Measurements from ENCODE around the gene CFHR2.
"Not testable (repeated sequence)": the region's sequence is repeated elsewhere in the genome, so short reads cannot be mapped to it uniquely, and the experiment has no call there.

- TF ChIP-seq CTCF, POLR2A (IDR thresholded peaks at IDR 0.05): not testable (repeated sequence)
Observed at GRCh38 chr1:196982247-196982646, 38.7 kb downstream of the CFHR2 start.

Measured in esophagus squamous epithelium (tissue), 4 donors.